GM19351 (cell line): ENCODE data around the gene IZUMO4.

Experiments used
- ATAC-seq: cut with Tn5 transposase; IDR thresholded peaks from one replicate; pipeline ENCODE4 v1.9.1; 2021; ENCODE audit warnings: mild to moderate bottlenecking, moderate library complexity; ENCODE audit not compliant: unreplicated experiment

IZUMO4 gene

DNA sequence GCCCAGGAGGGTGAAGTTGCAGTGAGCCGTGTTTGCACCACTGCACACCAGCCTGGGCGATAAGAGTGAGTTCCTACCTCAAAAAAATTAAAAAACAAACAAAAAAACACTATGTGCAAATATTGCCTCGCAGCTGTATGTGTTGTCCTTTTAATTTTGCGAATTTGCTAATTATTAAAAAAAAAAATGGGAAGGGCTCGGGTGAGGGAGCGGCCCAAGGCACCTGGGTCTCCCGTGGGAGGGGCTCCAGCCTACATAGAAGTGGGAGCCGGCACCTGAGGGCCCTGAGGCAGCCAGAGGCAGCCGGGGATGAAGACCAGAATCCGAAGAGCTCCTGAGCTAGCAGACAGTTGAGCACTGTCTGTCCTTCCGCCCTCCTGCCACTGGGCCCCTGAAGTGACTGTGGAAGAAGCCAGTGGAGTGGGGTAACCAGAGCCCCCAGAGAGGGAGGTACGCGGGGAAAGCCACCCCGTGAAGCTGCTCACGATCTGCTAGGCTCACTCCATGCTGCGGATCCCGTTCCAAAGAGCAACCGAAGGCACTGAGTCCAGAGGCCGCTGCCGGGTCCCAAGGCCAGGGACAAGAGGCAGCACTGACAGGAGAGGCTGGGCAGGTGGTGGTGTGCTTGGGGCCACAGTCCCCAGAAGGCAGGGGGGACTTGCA lies 6.5 kb downstream of the IZUMO4 start:
- no peak for ATAC-seq

GRCh38 chr19:2108251-2109016 lies 11.7 kb downstream of the IZUMO4 start:
- no peak for ATAC-seq

DNA sequence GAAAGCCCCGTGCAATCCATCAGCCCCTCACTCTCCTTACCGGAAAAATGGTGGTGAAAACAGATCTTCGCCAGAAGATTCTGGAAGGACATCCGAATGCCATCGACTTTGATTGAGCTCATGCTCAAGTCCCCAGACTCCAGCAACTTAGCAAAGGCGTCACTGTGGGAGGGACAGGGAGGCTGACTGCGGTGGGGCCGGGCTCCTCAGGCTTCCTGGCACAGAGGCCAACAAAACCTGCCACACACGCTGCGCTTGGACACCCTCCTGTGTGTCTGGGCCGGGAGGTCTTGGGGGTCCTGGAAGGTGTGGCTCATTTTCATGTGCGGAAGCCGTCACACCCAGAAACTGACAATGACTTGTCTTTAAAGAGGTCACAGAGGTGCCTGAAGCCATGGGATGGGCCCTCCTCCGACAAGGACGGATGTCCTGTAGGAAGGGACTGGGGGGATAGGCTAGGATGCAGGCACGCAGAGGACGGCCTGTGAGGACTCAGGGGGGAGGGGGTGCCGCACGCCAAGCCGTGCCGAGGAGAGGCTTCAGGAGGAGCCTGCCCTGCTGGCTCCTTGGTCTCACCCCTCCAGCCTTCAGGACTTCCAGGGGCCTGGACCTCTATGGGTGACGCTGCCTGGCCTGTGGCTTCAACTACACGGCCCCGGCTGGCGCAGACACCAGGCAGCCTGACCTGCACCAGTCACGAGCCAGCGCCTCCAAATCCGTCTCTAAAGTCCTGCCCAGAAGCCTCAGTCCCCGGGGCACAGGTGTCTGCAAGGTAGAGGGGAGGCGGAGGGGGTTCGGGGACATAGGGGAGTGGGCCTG lies 12.5 kb downstream of the IZUMO4 start:
- no peak for ATAC-seq

DNA sequence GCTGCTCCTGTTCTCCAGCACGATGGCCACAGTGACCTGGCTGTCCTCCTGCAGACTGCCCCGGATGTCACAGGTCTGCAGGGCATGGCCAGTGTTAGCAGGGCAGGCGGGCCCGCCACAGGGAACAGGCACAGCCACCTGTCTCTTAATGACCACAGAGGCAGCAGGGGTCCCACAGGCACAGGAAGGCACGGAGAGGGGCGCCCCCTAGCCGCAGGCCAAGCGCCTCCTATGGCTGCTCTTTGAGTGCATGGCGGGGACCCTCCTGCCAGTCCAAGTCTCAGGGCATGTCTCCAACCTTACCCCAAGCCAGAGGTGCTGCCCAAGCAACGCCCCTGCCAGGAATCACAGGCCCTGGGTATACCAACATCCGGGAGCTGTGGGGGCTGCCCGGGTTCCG lies 14.1 kb downstream of the IZUMO4 start:
- no peak for ATAC-seq

DNA sequence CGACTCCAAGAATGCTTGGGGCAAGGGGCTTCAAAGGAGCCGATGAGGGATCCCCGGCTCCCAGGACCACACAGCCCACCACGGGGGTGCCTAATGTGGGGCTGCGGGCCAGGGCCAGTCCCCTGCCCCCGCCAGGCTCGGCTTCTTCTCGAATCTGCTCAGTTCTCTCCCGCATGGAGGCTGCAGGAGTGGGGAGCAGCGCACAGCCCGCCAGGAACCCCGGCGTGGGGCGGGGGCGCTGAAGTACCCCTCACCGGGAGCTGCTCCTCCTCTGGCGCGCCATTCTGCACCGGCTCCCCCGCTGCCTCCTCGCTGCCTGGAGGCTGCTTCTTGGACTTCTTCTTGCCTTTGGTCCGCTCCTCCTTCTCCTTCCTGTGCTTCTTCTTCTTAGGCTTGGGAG lies 14.7 kb downstream of the IZUMO4 start:
- no peak for ATAC-seq

GRCh38 chr19:2111886-2112285 lies 15.2 kb downstream of the IZUMO4 start:
- ATAC-seq = no peak

GRCh38 chr19:2112516-2113320 lies 16.0 kb downstream of the IZUMO4 start:
- no peak for ATAC-seq

GRCh38 chr19:2113439-2114211 lies 16.9 kb downstream of the IZUMO4 start:
- ATAC-seq = no peak

DNA sequence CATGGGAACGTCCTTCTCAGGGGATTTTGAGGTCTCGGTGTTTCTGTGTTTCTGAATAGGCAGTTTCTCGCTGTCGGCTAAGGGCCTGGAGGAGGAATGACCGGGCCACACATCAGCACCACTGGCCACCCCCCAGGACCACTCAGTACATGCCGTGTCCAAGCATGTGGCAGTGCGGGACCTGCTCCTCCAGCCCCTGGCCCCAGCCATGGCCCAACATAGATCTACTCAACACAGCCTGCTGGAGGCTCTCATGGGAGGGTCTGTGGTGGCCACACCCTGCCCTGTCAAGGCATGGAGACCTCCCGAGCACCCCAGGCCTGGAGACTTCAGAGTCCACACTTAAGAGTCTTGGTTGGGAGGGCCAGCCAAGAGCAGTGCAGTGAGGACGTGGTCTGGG lies 17.5 kb downstream of the IZUMO4 start:
- no peak for ATAC-seq

DNA sequence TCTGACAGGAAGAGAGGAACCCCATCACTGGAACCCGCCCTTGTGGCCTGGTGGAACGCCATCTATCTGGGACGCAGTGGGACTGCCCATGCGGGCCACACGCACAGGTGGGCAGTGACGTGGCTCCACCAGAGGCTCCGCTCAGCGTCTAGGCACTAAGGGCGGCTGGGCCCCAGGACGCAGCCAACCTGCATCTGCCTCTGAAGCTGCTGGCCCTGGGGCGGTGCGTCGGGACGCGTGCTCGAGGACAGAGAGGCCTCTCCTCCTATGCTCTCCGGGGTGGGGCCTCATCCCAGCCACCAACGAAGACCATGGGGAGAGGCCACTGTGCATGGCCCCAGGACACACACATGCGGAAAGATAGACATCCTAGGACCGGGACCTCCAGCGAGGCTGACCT lies 18.1 kb downstream of the IZUMO4 start:
- ATAC-seq = no peak

- ATAC-seq = no peak
Observed at GRCh38 chr19:2115324-2115723, 18.6 kb downstream of the IZUMO4 start.

DNA sequence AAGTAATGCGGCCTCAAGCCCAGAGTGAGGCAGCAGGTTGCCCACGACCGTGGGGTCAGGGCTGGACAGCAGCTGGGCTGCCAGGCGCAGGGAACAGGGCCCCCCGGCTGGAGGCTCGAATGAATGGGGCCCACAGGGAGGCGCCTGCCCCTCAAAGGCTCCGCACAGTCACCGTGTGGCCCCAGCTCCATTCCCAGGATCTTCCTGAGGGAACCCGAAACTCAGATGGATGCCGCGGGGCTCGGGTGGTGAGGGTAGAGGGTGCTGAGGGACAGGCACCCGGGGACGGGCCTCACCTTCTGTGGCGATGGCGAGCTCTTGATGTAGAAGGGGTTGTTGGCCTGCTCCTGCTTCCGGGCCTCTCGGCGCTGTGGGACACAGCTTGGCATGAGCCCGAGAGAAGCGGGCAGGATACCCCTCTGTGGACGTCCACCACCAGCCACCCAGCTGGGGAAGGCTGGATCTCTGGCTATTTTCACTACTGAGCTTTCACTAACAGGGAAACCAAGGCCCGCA lies 19.3 kb downstream of the IZUMO4 start:
- no peak for ATAC-seq

DNA sequence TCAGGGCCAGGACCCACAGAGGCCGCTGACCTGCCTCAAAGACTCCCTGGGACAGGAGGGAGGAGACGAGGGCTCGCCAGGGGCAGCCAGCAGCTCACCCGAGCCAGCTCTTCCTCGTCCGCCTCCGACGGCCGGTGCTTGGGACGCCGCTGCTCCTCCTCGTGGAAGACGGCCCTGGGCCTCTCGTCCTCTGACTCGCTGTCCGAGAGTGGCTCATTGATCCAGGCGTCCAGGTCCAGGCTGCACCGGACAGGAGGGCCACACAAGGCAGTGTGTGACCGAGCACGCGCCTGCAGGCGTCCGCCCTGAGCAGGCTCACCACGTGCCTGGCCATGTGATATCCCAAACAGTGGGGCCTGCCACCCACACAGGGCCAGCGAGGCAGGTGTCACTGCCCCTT lies 19.8 kb downstream of the IZUMO4 start:
- no peak for ATAC-seq

DNA sequence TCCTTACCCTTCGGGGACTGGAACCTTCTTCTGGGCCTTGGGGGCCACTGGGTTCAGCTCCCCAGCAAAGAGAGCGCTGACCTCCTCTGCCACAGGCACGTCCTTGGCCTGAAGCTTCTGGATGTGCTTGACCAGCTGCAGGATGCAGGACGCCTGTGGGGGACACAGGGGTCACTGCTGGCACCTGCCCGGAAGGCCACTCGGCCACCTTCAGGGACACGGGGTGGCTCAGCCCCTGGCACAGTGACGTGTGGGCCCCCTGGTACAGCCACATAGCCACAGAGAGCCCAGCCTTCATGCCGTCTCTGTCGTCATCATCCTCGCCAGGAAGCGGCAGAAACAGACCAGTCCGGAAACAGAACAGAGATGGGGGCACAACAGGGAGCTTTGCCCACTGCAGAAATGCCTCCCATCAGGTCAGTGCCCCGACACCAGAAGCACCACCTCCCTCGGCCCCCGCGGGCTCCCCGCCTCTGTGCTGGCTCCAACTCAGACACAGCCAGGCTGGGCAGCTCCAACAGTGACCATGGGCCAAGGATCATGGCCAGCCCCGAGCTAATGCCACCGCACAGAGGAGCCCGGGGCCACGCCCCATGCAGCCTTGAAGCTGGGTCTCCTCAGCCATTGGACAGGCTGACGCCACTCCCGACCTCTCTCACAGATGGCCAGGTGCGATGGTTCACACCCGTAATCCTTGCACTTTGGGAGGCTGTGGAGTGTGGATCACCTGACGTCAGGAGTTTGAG lies 20.7 kb downstream of the IZUMO4 start:
- ATAC-seq = no peak

DNA sequence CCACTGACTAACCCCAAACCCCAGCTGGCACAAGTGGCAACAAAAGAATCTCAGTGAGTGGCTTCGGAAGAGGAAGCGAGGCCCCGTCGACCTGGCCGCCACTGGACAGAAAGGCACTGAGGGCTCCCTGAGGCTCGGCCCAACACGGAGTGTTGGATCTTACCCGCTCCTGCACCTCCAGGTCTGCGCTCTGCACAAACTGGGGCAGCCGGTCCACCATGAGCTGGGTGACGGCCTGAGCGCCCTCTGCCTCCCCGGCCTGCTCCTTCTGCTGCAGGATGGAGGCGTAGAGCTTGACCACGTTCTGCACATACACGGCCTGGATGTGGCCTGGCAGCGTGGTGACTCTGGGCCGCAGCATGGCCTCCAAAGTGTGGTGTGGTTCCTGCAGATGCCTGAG lies 21.7 kb downstream of the IZUMO4 start:
- ATAC-seq = no peak

DNA sequence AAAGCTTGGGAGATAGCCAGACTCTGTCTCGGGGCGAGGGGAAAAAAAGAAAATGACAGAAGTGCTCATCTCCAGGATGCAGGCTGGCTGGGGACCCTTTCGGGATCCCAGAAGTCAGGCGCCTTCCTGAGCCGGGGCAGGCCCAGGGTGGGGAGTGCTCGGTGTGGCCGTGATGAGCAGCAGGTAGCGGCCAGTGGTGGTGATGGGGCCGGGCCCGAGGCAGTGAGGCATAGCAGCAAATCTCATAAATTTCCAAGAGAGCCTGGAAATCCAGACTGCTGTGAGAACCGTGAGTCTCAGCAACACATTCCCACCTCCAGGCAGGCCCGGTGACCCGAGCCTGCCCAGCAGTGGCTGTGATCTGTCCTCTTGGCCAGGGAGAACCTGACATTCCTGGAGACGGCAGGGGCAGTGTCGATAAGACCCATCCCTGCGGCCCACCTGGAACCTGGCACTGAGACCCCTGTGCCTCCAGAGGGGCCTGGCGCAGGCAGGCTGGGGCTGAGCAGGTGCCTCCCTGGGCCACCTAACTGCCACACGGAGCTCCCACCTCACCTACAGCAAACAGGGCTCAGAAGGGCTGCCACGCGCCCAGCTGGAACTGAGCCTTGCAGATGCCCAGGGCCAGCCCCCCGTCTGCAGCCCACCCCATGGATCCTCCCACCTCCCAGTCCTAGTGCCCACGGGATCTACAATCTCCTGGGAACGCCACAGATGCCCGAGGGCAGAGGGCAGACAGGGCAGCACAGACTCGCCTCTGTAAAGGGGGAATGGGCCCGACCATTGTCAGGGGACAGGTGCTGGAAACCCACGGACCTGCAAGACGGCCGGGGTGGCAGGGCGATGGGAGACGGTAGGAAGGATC lies 23.4 kb downstream of the IZUMO4 start:
- no peak for ATAC-seq

DNA sequence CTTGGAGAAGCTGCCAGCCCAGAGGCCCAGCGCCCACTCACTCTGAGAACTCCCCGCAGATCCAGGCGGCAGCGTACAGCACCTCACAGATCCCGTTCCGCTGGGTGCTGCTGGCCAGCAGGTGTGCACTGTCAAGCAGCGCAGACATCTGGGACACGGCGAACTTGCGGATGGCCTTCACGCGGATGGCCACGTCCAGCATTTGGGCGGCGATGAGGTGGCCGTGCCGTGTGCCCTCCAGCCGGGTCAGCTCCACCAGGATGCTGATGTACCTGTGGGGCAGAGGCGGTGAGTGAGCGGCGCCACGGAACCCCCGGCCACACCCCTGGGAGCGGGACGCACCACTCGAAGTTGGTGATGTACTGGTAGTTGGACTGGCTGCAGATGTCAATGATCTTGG lies 24.1 kb downstream of the IZUMO4 start:
- ATAC-seq = no peak

GRCh38 chr19:2121416-2122051 lies 24.8 kb downstream of the IZUMO4 start:
- ATAC-seq = no peak
